Measurements from ENCODE around the gene MARCHF3. TPM values are rescaled to one million over a fixed set of nuclear protein-coding genes. Genes with fewer than 3 reads are reported as not detected.

Gene MARCHF3
- total and polyA plus RNA-seq, 2 donors (not counting 1 experiment from before 2014, with no cell fraction given): 8.6 to 11.6 TPM

GRCh38 chr5:126975796-126976195 is 54.6 kb downstream of the MARCHF3 start:
- Histone ChIP-seq H4K20me1 (ENCODE audit: control insufficient read depth, extremely low read depth, insufficient read depth, low read length) (no peaks in the 10 kb centered on the region), H3K4me3 (replicated peaks in 1 of 4; ENCODE audit: control extremely low read depth in 1 of 4, insufficient read depth in 1 of 4, low read depth in 3 of 4, low read length in 4 of 4) (no peak overlapping the region), H2AFZ (ENCODE audit: low read length) (no peak overlapping the region), H3K36me3 (ENCODE audit: control insufficient read depth, insufficient read depth, low read length) (no peaks in the 10 kb centered on the region), H3K9ac (ENCODE audit: insufficient read depth, low read length) (no peak overlapping the region), H3K27me3 (ENCODE audit: control insufficient read depth, insufficient read depth, low read length) (no peaks in the 10 kb centered on the region), H3K4me2 (ENCODE audit: extremely low read depth, insufficient read depth, low read length) (no peak overlapping the region), H3K27ac (ENCODE audit: insufficient read depth, low read length) (no peak overlapping the region), H3K79me2 (ENCODE audit: control insufficient read depth, insufficient read depth, low read length) (no peaks in the 10 kb centered on the region), H3K4me1 (ENCODE audit: control insufficient read depth, extremely low read depth, insufficient read depth, low read length) (peaks cover 6% of the 10 kb centered on the region), H3K9me3 (ENCODE audit: control insufficient read depth, insufficient read depth, low read depth, low read length) (no peaks in the 10 kb centered on the region)
- no peak for TF ChIP-seq EZH2 (IDR thresholded peaks at IDR 0.05; ENCODE audit: low read length, missing control alignments)
- TF ChIP-seq CTCF (conservative IDR thresholded peaks at IDR 0.05 in 1 of 2, IDR thresholded peaks at IDR 0.05 in 1 of 2; ENCODE audit: low read depth in 1 of 2, low read length in 2 of 2): no peak
- DNase-seq (ENCODE audit: low read depth in 2 of 2): no peak

- no peaks in the 10 kb centered on the region for H3K79me2 ChIP-seq (ENCODE audit: control insufficient read depth, insufficient read depth, low read length)
- no peaks in the 10 kb centered on the region for H4K20me1 ChIP-seq (ENCODE audit: control insufficient read depth, extremely low read depth, insufficient read depth, low read length)
- no peak overlapping the region for H3K4me3 ChIP-seq (replicated peaks in 1 of 4; ENCODE audit: control extremely low read depth in 1 of 4, insufficient read depth in 1 of 4, low read depth in 3 of 4, low read length in 4 of 4)
- H2AFZ ChIP-seq (ENCODE audit: low read length): no peak overlapping the region
- H3K36me3 ChIP-seq (ENCODE audit: control insufficient read depth, insufficient read depth, low read length): no peaks in the 10 kb centered on the region
- DNase-seq (ENCODE audit: low read depth in 2 of 2): no peak
- no peak overlapping the region for H3K27ac ChIP-seq (ENCODE audit: insufficient read depth, low read length)
- no peak overlapping the region for H3K9ac ChIP-seq (ENCODE audit: insufficient read depth, low read length)
- H3K4me2 ChIP-seq (ENCODE audit: extremely low read depth, insufficient read depth, low read length): no peak overlapping the region
- H3K9me3 ChIP-seq (ENCODE audit: control insufficient read depth, insufficient read depth, low read depth, low read length): no peaks in the 10 kb centered on the region
- TF ChIP-seq EZH2 (IDR thresholded peaks at IDR 0.05; ENCODE audit: low read length, missing control alignments): no peak
- no peak for TF ChIP-seq CTCF (conservative IDR thresholded peaks at IDR 0.05 in 1 of 2, IDR thresholded peaks at IDR 0.05 in 1 of 2; ENCODE audit: low read depth in 1 of 2, low read length in 2 of 2)
- H3K4me1 ChIP-seq (ENCODE audit: control insufficient read depth, extremely low read depth, insufficient read depth, low read length): peaks cover 9% of the 10 kb centered on the region
- no peaks in the 10 kb centered on the region for H3K27me3 ChIP-seq (ENCODE audit: control insufficient read depth, insufficient read depth, low read length)
Measured at GRCh38 chr5:126973193-126973592, 57.2 kb downstream of the MARCHF3 start.

GRCh38 chr5:126972062-126972895 is 58.1 kb downstream of the MARCHF3 start:
- no peaks in the 10 kb centered on the region for H3K27me3 ChIP-seq (ENCODE audit: control insufficient read depth, insufficient read depth, low read length)
- DNase-seq (ENCODE audit: low read depth in 2 of 2): peak in 1 of 2 donors; percentile 17
- no peaks in the 10 kb centered on the region for H3K9me3 ChIP-seq (ENCODE audit: control insufficient read depth, insufficient read depth, low read depth, low read length)
- no peaks in the 10 kb centered on the region for H3K79me2 ChIP-seq (ENCODE audit: control insufficient read depth, insufficient read depth, low read length)
- no peak overlapping the region for H3K4me2 ChIP-seq (ENCODE audit: extremely low read depth, insufficient read depth, low read length)
- no peak overlapping the region for H3K9ac ChIP-seq (ENCODE audit: insufficient read depth, low read length)
- no peaks in the 10 kb centered on the region for H3K36me3 ChIP-seq (ENCODE audit: control insufficient read depth, insufficient read depth, low read length)
- no peak overlapping the region for H3K27ac ChIP-seq (ENCODE audit: insufficient read depth, low read length)
- TF ChIP-seq EZH2 (IDR thresholded peaks at IDR 0.05; ENCODE audit: low read length, missing control alignments) (no peak), CTCF (conservative IDR thresholded peaks at IDR 0.05 in 1 of 2, IDR thresholded peaks at IDR 0.05 in 1 of 2; ENCODE audit: low read depth in 1 of 2, low read length in 2 of 2) (no peak)
- no peak overlapping the region for H2AFZ ChIP-seq (ENCODE audit: low read length)
- no peak overlapping the region for H3K4me3 ChIP-seq (replicated peaks in 1 of 4; ENCODE audit: control extremely low read depth in 1 of 4, insufficient read depth in 1 of 4, low read depth in 3 of 4, low read length in 4 of 4)
- H3K4me1 ChIP-seq (ENCODE audit: control insufficient read depth, extremely low read depth, insufficient read depth, low read length): peaks cover 9% of the 10 kb centered on the region
- no peaks in the 10 kb centered on the region for H4K20me1 ChIP-seq (ENCODE audit: control insufficient read depth, extremely low read depth, insufficient read depth, low read length)

Measured in fibroblast of lung (primary cell).